DND-41 (cell line): Measurements from ENCODE around the gene PACS1.

Source experiments
- ATAC-seq: fragments of 200-7000 bp; cut with Tn5 transposase; 3 replicates; pipeline ENCODE4 v1.9.1; 2021; ENCODE audit warnings: low read depth; ENCODE audit not compliant: insufficient read depth
- DNase-seq: peaks from one replicate; pipeline ENCODE4 v3.0.0-alpha.2; 2020
- H2AFZ ChIP-seq: 2 replicates; pipeline ENCODE4 v1.6.0; 2012; ENCODE audit warnings: low read depth, low read length
- H3K27ac ChIP-seq: 2 replicates; pipeline ENCODE4 v1.5.1; 2012; ENCODE audit warnings: low read length, inconsistent platforms
- H3K27me3 ChIP-seq: fragments of 200-600 bp; sonication (generic); 2 replicates; pipeline ENCODE4 v1.6.0; 2012; ENCODE audit warnings: low read length, mild to moderate bottlenecking, inconsistent platforms; ENCODE audit not compliant: insufficient read depth, poor library complexity
- H3K36me3 ChIP-seq: 2 replicates; pipeline ENCODE4 v1.5.1; 2012; ENCODE audit warnings: low read length, inconsistent platforms; ENCODE audit not compliant: insufficient read depth
- H3K4me1 ChIP-seq: 2 replicates; pipeline ENCODE4 v1.5.1; 2012; ENCODE audit warnings: mild to moderate bottlenecking, low read length; ENCODE audit not compliant: insufficient read depth
- H3K4me2 ChIP-seq: 2 replicates; pipeline ENCODE4 v1.6.0; 2012; ENCODE audit warnings: mild to moderate bottlenecking, moderate library complexity, low read length, inconsistent platforms; ENCODE audit not compliant: insufficient read depth
- H3K4me3 ChIP-seq, 2 experiments: fragments of 200-600 bp in 1 of 2; shearing (Covaris generic) in 1 of 2; 2 replicates each; pipeline ENCODE4 v1.5.1; 2012 to 2016; ENCODE audit warnings: inconsistent platforms in 2 of 2, low read length in 2 of 2, mild to moderate bottlenecking in 2 of 2, low read depth in 1 of 2, moderate library complexity in 1 of 2
- H3K79me2 ChIP-seq: 2 replicates; pipeline ENCODE4 v1.6.0; 2012; ENCODE audit warnings: low read length, inconsistent platforms; ENCODE audit not compliant: insufficient read depth
- H3K9ac ChIP-seq: 2 replicates; pipeline ENCODE4 v1.6.0; 2012; ENCODE audit warnings: low read depth, mild to moderate bottlenecking, inconsistent platforms, low read length, moderate library complexity
- H3K9me3 ChIP-seq: 2 replicates; pipeline ENCODE4 v1.5.1; 2012; ENCODE audit warnings: low read length, moderate library complexity, mild to moderate bottlenecking, inconsistent platforms; ENCODE audit not compliant: insufficient read depth, severe bottlenecking
- H4K20me1 ChIP-seq: 2 replicates; pipeline ENCODE4 v1.6.0; 2012; ENCODE audit warnings: low read length; ENCODE audit not compliant: insufficient read depth
- CTCF ChIP-seq: IDR thresholded peaks from 2 replicates; pipeline ENCODE4 v1.5.1; 2012; ENCODE audit warnings: borderline replicate concordance, low read length, moderate library complexity, mild to moderate bottlenecking; ENCODE audit not compliant: poor library complexity, severe bottlenecking; ENCODE audit errors: extremely low read depth
- EZH2 ChIP-seq: IDR thresholded peaks from 3 replicates; pipeline ENCODE4 v1.6.1; 2012; ENCODE audit warnings: borderline replicate concordance, low read depth, mild to moderate bottlenecking, moderate library complexity, low read length, inconsistent platforms; ENCODE audit not compliant: severe bottlenecking

The PACS1 gene

GRCh38 chr11:66233301-66233700 lies 163.2 kb downstream of the PACS1 start:
- Histone ChIP-seq H3K27ac (no peak overlapping the region), H3K36me3 (peaks cover 35% of the 10 kb centered on the region)

DNA sequence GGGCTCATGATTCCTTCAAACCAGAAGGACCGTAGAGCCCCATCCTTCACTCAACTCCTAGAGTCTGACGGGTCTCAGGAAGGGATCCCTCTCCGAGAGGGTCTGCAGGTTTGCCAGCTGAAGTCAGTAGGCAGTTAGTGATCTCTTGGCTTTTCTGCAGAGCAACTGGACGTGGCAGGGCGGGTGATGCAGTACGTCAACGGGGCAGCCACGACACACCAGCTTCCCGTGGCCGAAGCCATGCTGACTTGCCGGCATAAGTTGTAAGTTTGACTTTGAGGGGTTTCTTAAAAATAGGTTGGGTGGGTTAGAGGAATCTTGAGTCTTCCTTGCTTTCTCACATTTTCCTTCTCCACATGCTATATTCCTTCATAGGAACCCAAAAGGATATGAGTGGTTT lies 165.1 kb downstream of the PACS1 start:
- peaks cover 40% of the 10 kb centered on the region for H3K36me3 ChIP-seq
- no peaks in the 10 kb centered on the region for H3K4me1 ChIP-seq
- H3K27ac ChIP-seq, result no peak overlapping the region
- H3K9ac ChIP-seq, result no peak overlapping the region
- DNase-seq (no peak), ATAC-seq (no peak)
- H4K20me1 ChIP-seq, result no peaks in the 10 kb centered on the region
- TF ChIP-seq EZH2 (no peak), CTCF (no peak)
- H3K9me3 ChIP-seq, result no peaks in the 10 kb centered on the region
- H3K27me3 ChIP-seq, result no peaks in the 10 kb centered on the region
- H3K4me3 ChIP-seq, result no peak overlapping the region
- H3K4me2 ChIP-seq, result no peak overlapping the region
- no peak overlapping the region for H2AFZ ChIP-seq
- H3K79me2 ChIP-seq, result no peaks in the 10 kb centered on the region

More at GRCh38 chr11:66233301-66233700, 163.2 kb downstream of the PACS1 start:
- no peaks in the 10 kb centered on the region for H3K9me3 ChIP-seq
- no peaks in the 10 kb centered on the region for H3K27me3 ChIP-seq
- H3K9ac ChIP-seq, result no peak overlapping the region
- H4K20me1 ChIP-seq, result no peaks in the 10 kb centered on the region
- no peak overlapping the region for H3K4me3 ChIP-seq
- DNase-seq, result no peak
- H3K4me2 ChIP-seq, result no peak overlapping the region
- TF ChIP-seq EZH2, result no peak
- no peak for TF ChIP-seq CTCF
- H2AFZ ChIP-seq, result no peak overlapping the region
- no peak for ATAC-seq
- H3K79me2 ChIP-seq, result no peaks in the 10 kb centered on the region
- H3K4me1 ChIP-seq, result no peaks in the 10 kb centered on the region

GRCh38 chr11:66237867-66238266 lies 167.8 kb downstream of the PACS1 start:
- no peaks in the 10 kb centered on the region for H3K79me2 ChIP-seq
- no peaks in the 10 kb centered on the region for H3K9me3 ChIP-seq
- no peak for TF ChIP-seq CTCF
- no peak for TF ChIP-seq EZH2
- DNase-seq (no peak), ATAC-seq (no peak)
- no peak overlapping the region for H3K27ac ChIP-seq
- no peaks in the 10 kb centered on the region for H3K4me1 ChIP-seq
- peaks cover 41% of the 10 kb centered on the region for H3K36me3 ChIP-seq
- no peaks in the 10 kb centered on the region for H3K27me3 ChIP-seq
- no peak overlapping the region for H3K4me3 ChIP-seq
- no peak overlapping the region for H3K4me2 ChIP-seq
- no peaks in the 10 kb centered on the region for H4K20me1 ChIP-seq
- H3K9ac ChIP-seq, result no peak overlapping the region
- no peak overlapping the region for H2AFZ ChIP-seq

GRCh38 chr11:66238786-66239413 lies 168.8 kb downstream of the PACS1 start:
- no peak overlapping the region for H3K9ac ChIP-seq
- peaks cover 34% of the 10 kb centered on the region for H3K36me3 ChIP-seq
- TF ChIP-seq EZH2 (no peak), CTCF (no peak)
- no peak overlapping the region for H2AFZ ChIP-seq
- H3K4me1 ChIP-seq, result no peaks in the 10 kb centered on the region
- H3K4me2 ChIP-seq, result no peak overlapping the region
- DNase-seq (no peak), ATAC-seq (no peak)
- H3K27me3 ChIP-seq, result no peaks in the 10 kb centered on the region
- no peaks in the 10 kb centered on the region for H4K20me1 ChIP-seq
- no peak overlapping the region for H3K4me3 ChIP-seq
- no peak overlapping the region for H3K27ac ChIP-seq
- H3K79me2 ChIP-seq, result no peaks in the 10 kb centered on the region
- H3K9me3 ChIP-seq, result no peaks in the 10 kb centered on the region
